Activated B cell treated with CpG ODN at 0.5 μM for 24 hours (primary cell): ENCODE data around the gene ARHGEF11. TPM values are rescaled to one million over a fixed set of nuclear protein-coding genes. Genes with fewer than 3 reads are reported as not detected.

Experiments
- ATAC-seq: fragments of 200-7000 bp; cut with Tn5 transposase; one replicate; pipeline ENCODE4 v1.10.0; 2021; ENCODE audit warnings: low read depth, mild to moderate bottlenecking, moderate library complexity
- CTCF ChIA-PET: fragments of 350-600 bp; sonication (Branson Sonifier 250); formaldehyde crosslinking; loops from one replicate; lab custom pipeline; 2021; ENCODE audit warnings: antibody characterized with exemption; lab: Charles Lee
- POLR2A ChIA-PET: fragments of 350-600 bp; sonication (Branson Sonifier 250); formaldehyde crosslinking; loops from one replicate; lab custom pipeline; 2021; ENCODE audit warnings: antibody characterized with exemption; lab: Charles Lee
- DNase-seq: peaks from one replicate; pipeline ENCODE4 v3.0.0; 2022
- H3K27ac Mint-ChIP-seq: one replicate; pipeline ENCODE4 v1.8.0; 2020; ENCODE audit warnings: mixed read lengths
- H3K27me3 Mint-ChIP-seq: one replicate; pipeline ENCODE4 v1.8.0; 2021; ENCODE audit warnings: mixed read lengths
- H3K36me3 Mint-ChIP-seq: one replicate; pipeline ENCODE4 v1.8.0; 2021; ENCODE audit warnings: low read depth, mixed read lengths
- H3K4me1 Mint-ChIP-seq: one replicate; pipeline ENCODE4 v1.8.0; 2021; ENCODE audit warnings: mixed read lengths
- H3K4me3 Mint-ChIP-seq: one replicate; pipeline ENCODE4 v1.8.0; 2020; ENCODE audit warnings: mild to moderate bottlenecking, mixed read lengths
- H3K9me3 Mint-ChIP-seq: one replicate; pipeline ENCODE4 v1.8.0; 2020; ENCODE audit warnings: mixed read lengths
- intact Hi-C: fragments of 100-400 bp; cut with micrococcal nuclease; formaldehyde crosslinking; loops from one replicate; pipeline ENCODE4 v1.15.1; 2024
- total RNA-seq: library from RNA; stranded (reverse); gene quantifications from 2 replicates; pipeline ENCODE4 v1.2.3, GENCODE V29; 2022
- TF ChIP-seq, protein P1 (sequence below): fragments of 200-600 bp; IDR thresholded peaks from one replicate; pipeline ENCODE4 v1.8.0; 2022; ENCODE audit warnings: antibody characterized with exemption, mild to moderate bottlenecking

ARHGEF11 gene
- total RNA-seq, 1 donor from 2014 or later = 0.95 TPM

DNA sequence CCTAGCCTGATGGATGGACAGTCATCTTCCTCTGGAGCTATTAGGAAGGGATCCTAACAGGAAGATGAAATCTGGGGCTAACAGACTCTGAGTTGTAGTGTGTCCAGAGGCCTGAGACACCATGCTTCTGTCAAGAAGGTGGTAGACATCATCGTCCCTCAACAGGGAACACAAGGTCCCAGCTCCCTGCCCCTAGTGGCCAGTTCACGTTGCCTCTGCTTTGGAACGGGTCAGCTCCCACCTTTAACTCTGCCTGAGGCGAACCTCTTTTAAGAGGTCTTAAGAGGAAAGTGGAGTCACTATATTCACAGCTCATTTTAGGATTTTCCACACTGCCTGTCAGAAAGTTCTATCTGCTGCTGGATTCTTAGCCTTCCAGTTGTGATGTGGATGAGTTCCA, 96.8 kb downstream of the ARHGEF11 start:
- no peak for DNase-seq
- TF ChIP-seq, protein P1, sequence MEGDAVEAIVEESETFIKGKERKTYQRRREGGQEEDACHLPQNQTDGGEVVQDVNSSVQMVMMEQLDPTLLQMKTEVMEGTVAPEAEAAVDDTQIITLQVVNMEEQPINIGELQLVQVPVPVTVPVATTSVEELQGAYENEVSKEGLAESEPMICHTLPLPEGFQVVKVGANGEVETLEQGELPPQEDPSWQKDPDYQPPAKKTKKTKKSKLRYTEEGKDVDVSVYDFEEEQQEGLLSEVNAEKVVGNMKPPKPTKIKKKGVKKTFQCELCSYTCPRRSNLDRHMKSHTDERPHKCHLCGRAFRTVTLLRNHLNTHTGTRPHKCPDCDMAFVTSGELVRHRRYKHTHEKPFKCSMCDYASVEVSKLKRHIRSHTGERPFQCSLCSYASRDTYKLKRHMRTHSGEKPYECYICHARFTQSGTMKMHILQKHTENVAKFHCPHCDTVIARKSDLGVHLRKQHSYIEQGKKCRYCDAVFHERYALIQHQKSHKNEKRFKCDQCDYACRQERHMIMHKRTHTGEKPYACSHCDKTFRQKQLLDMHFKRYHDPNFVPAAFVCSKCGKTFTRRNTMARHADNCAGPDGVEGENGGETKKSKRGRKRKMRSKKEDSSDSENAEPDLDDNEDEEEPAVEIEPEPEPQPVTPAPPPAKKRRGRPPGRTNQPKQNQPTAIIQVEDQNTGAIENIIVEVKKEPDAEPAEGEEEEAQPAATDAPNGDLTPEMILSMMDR = no peak
- no peak overlapping the region for H3K27ac Mint-ChIP-seq
- H3K4me3 Mint-ChIP-seq = no peak overlapping the region
- POLR2A ChIA-PET = no interaction called here
- no peak for ATAC-seq
- CTCF ChIA-PET = no interaction called here
- intact Hi-C loops = no loop called here
- H3K9me3 Mint-ChIP-seq = no peaks in the 10 kb centered on the region
- peaks cover 2% of the 10 kb centered on the region for H3K27me3 Mint-ChIP-seq
- peaks cover 2% of the 10 kb centered on the region for H3K36me3 Mint-ChIP-seq
- H3K4me1 Mint-ChIP-seq = no peaks in the 10 kb centered on the region

DNA sequence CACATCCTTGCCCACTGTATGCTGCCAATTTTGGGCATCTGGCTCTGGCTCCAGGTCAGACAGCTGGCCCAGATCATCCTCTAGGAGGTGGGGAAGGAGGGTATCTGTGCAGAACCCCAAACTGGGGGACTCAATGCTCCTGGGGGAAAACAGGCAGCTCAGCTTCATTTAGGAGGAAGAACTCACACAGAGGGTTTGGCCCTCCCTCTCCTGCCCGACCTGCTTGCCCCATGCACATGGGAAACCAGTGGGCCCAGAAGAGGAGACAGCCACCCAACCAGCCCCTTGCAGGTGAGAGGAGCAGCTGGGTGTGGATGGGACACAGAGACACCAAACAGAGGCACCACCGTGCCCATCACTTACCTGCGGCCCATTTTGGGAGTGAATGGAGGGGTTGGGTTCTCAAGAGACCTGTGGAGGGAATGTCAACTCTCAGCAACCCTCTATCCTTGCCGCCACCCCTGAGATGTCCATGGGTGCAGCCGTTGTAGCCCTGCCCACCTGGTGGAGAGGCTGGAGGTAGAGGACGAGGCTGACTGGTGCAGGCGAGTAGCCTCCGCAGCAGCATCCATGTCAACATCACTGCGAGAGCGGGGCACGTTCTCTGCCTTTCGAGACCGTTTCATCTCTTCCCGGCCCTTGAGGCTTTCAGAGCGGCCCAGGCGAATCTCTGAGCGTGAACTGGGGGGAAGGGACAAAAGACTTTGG, 97.6 kb downstream of the ARHGEF11 start:
- ATAC-seq (no peak), DNase-seq (no peak)
- Mint-ChIP-seq H3K27ac (no peak overlapping the region), H3K36me3 (peaks cover 2% of the 10 kb centered on the region), H3K9me3 (no peaks in the 10 kb centered on the region), H3K4me1 (no peaks in the 10 kb centered on the region), H3K27me3 (peaks cover 2% of the 10 kb centered on the region), H3K4me3 (no peak overlapping the region)
- intact Hi-C loops = no loop called here
- ChIA-PET CTCF (no interaction called here), POLR2A (no interaction called here)
- TF ChIP-seq, protein P1 = no peak

DNA sequence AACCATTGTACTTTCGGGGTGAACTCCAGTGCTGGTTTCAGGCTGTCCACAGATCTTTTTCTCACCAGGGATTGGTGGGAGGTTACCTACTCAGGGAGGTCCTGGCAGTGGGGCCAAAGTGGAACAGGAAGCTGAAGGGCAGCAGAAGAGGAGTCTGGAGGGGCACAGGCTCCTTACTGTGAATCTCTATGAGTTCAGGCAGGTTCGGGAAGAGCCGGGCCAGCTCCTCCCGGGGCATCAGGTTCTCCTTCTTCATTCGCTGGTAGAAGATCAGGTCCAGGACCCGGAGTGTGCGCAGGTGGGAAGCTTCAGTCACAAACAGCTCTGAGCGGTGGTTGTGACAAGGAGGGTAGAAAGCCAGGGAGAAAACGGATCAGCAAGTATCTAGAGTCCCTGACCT, 98.4 kb downstream of the ARHGEF11 start:
- POLR2A ChIA-PET = no interaction called here
- no peaks in the 10 kb centered on the region for H3K4me1 Mint-ChIP-seq
- ATAC-seq (no peak), DNase-seq (no peak)
- no peaks in the 10 kb centered on the region for H3K9me3 Mint-ChIP-seq
- no peak overlapping the region for H3K4me3 Mint-ChIP-seq
- peaks cover 2% of the 10 kb centered on the region for H3K36me3 Mint-ChIP-seq
- CTCF ChIA-PET = no interaction called here
- intact Hi-C loops = no loop called here
- no peak overlapping the region for H3K27ac Mint-ChIP-seq
- peaks cover 2% of the 10 kb centered on the region for H3K27me3 Mint-ChIP-seq
- TF ChIP-seq, protein P1 = no peak

DNA sequence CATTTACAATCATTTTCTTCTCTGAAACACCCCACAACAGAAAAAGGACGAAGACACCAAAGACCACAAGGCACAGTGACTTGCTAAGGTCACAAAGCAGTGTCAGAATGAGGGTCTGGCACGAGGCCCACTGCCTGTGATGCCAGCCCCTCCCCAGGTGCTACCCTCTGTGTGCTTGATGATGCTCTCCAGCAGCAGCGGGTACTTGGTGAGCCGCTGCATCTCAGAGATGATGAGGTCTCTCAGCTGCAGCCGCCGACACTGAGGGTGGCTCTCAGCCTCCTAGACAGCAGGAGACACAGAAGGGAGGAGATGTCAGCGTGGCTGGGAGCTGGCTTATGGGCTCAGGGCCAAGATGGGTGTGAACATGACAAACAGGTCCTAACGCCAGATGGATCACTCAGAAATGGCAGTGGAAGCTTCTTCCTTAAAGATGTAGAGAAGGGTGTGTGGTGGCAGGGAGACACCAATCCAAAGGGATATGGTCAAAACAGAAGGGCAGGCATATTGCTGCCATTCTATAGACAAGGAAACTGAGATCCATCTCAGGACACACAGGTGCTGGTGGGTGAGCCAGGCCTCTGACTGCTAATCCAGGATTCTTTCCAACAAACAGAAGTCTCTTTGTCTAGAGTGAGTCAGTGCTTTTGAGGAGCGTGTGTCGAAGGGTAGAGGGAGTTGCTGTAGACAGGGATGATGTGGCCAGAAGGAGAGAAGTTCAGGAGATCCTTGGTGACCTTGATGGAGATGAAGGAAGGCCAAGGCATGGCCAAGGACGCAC, 99.5 kb downstream of the ARHGEF11 start:
- ChIA-PET POLR2A (no interaction called here), CTCF (no interaction called here)
- no peaks in the 10 kb centered on the region for H3K9me3 Mint-ChIP-seq

DNA sequence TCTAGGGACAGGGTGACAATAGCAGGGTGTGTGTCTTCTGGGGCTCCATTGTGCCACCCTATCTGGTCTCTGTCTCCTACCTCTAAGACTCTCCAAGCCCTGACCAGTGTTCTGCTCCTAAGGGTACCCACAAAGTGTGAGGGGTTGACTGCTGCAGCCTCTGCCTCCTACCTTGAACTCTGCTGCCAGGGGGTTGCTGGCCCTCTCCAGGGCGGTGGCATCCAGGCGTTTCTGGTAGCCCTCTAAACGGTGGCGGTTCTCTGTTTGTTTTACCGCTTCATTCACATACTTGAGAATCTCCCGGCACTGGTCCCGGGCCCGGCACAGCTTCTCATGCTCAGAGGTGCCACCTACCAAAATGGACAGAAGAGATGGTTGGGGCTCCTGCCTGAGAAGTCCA, 100.7 kb downstream of the ARHGEF11 start:
- CTCF ChIA-PET = no interaction called here
- Mint-ChIP-seq H3K27me3 (no peaks in the 10 kb centered on the region), H3K36me3 (peaks cover 2% of the 10 kb centered on the region), H3K4me3 (no peak overlapping the region), H3K27ac (no peak overlapping the region), H3K4me1 (no peaks in the 10 kb centered on the region), H3K9me3 (no peaks in the 10 kb centered on the region)
- POLR2A ChIA-PET = no interaction called here
- ATAC-seq = no peak
- no peak for DNase-seq
- intact Hi-C loops = no loop called here
- TF ChIP-seq, protein P1 = no peak

More for the DNA sequence above, 99.5 kb downstream of the ARHGEF11 start:
- TF ChIP-seq, protein P1 = no peak
- intact Hi-C loops = no loop called here
- DNase-seq (no peak), ATAC-seq (no peak)
- Mint-ChIP-seq H3K4me1 (no peaks in the 10 kb centered on the region), H3K27ac (no peak overlapping the region), H3K4me3 (no peak overlapping the region), H3K36me3 (peaks cover 2% of the 10 kb centered on the region), H3K27me3 (peaks cover 2% of the 10 kb centered on the region)
